CD14-positive monocyte (primary cell): ENCODE results near the gene MAP3K3. TPM values are rescaled to one million over a fixed set of nuclear protein-coding genes. Genes with fewer than 3 reads are reported as not detected.

Source experiments
- DNase-seq, 3 donors: peaks; one replicate each; pipeline ENCODE4 v3.0.0-alpha.2; 2011 to 2022
- H2AFZ ChIP-seq: 2 replicates; pipeline ENCODE4 v1.6.0; 2012; ENCODE audit warnings: mild to moderate bottlenecking, low read depth, low read length, inconsistent platforms; ENCODE audit not compliant: insufficient read depth, poor library complexity, severe bottlenecking
- H3K27ac ChIP-seq, 2 donors: 1 replicate in 1 of 2; 2 replicates in 1 of 2; pipeline ENCODE4 v1.5.1; 2012 to 2013; ENCODE audit warnings: low read length in 2 of 2, control low read depth in 1 of 2, inconsistent platforms in 1 of 2, low read depth in 1 of 2, mild to moderate bottlenecking in 1 of 2
- H3K27me3 ChIP-seq, 2 donors: one replicate each; pipeline versions ENCODE4 v1.6.0 to v1.6.1; 2011 to 2013; ENCODE audit warnings: low read length in 2 of 2; ENCODE audit not compliant: control insufficient read depth in 2 of 2, insufficient read depth in 2 of 2
- H3K36me3 ChIP-seq, 2 donors: replicated peaks in 1 of 2; 1 replicate in 1 of 2; 2 replicates in 1 of 2; pipeline versions ENCODE4 v1.5.1 to v1.6.1; 2012 to 2013; ENCODE audit warnings: low read length in 2 of 2, control low read depth in 1 of 2, inconsistent platforms in 1 of 2, mild to moderate bottlenecking in 1 of 2; ENCODE audit not compliant: insufficient read depth in 2 of 2, control insufficient read depth in 1 of 2
- H3K4me1 ChIP-seq, 2 donors: 1 replicate in 1 of 2; 2 replicates in 1 of 2; pipeline versions ENCODE4 v1.5.1 to v1.6.1; 2012 to 2013; ENCODE audit warnings: low read length in 2 of 2, control low read depth in 1 of 2, inconsistent platforms in 1 of 2, mild to moderate bottlenecking in 1 of 2, moderate library complexity in 1 of 2; ENCODE audit not compliant: insufficient read depth in 2 of 2, control insufficient read depth in 1 of 2
- H3K4me2 ChIP-seq: replicated peaks from 2 replicates; pipeline ENCODE3; 2012; ENCODE audit warnings: low read length, moderate library complexity, mild to moderate bottlenecking; ENCODE audit not compliant: poor library complexity, severe bottlenecking; ENCODE audit errors: extremely low read depth
- H3K4me3 ChIP-seq, 3 experiments: fragments of 200-600 bp in 1 of 3; sonication (generic) in 1 of 3; replicated peaks in 1 of 3; 1 replicate in 2 of 3; 2 replicates in 1 of 3; pipeline ENCODE4 v1.5.1; 2011 to 2013; ENCODE audit warnings: low read length in 3 of 3, mild to moderate bottlenecking in 3 of 3, control low read depth in 2 of 3, low read depth in 2 of 3, inconsistent platforms in 1 of 3, moderate library complexity in 1 of 3
- H3K79me2 ChIP-seq: 2 replicates; pipeline ENCODE4 v1.6.0; 2012; ENCODE audit warnings: mild to moderate bottlenecking, control low read depth, inconsistent platforms, low read length, moderate library complexity; ENCODE audit not compliant: insufficient read depth
- H3K9ac ChIP-seq: 2 replicates; pipeline ENCODE4 v1.6.0; 2017; ENCODE audit warnings: low read length, mild to moderate bottlenecking; ENCODE audit not compliant: insufficient read depth, poor library complexity, severe bottlenecking
- H3K9me3 ChIP-seq, 2 donors: replicated peaks in 1 of 2; 1 replicate in 1 of 2; 2 replicates in 1 of 2; pipeline versions ENCODE4 v1.5.1 to v1.6.1; 2012 to 2013; ENCODE audit warnings: low read length in 2 of 2, control low read depth in 1 of 2; ENCODE audit not compliant: control insufficient read depth in 1 of 2, insufficient read depth in 1 of 2
- H4K20me1 ChIP-seq: 2 replicates; pipeline ENCODE4 v1.6.0; 2012; ENCODE audit warnings: mild to moderate bottlenecking, low read length, control low read depth, moderate library complexity; ENCODE audit not compliant: insufficient read depth
- H3K27ac Mint-ChIP-seq, 7 donors: one replicate each; pipeline ENCODE4 v1.8.0; 2020; ENCODE audit warnings: mild to moderate bottlenecking in 7 of 7, mixed read lengths in 7 of 7, moderate library complexity in 6 of 7, inconsistent platforms in 2 of 7
- H3K27me3 Mint-ChIP-seq, 3 donors: one replicate each; pipeline ENCODE4 v1.8.0; 2021 to 2022; ENCODE audit warnings: low read depth in 3 of 3, mild to moderate bottlenecking in 3 of 3, mixed read lengths in 3 of 3, moderate library complexity in 3 of 3, inconsistent platforms in 1 of 3
- H3K36me3 Mint-ChIP-seq, 2 donors: one replicate each; pipeline ENCODE4 v1.8.0; 2020; ENCODE audit warnings: mixed read lengths in 2 of 2, inconsistent platforms in 1 of 2, mild to moderate bottlenecking in 1 of 2
- H3K4me1 Mint-ChIP-seq: one replicate; pipeline ENCODE4 v1.8.0; 2020; ENCODE audit warnings: mild to moderate bottlenecking, mixed read lengths
- H3K4me3 Mint-ChIP-seq, 2 donors: one replicate each; pipeline ENCODE4 v1.8.0; 2020; ENCODE audit warnings: mild to moderate bottlenecking in 2 of 2, mixed read lengths in 2 of 2, moderate library complexity in 1 of 2
- H3K9me3 Mint-ChIP-seq, 7 donors: one replicate each; pipeline ENCODE4 v1.8.0; 2020 to 2022; ENCODE audit warnings: mixed read lengths in 7 of 7, mild to moderate bottlenecking in 6 of 7, moderate library complexity in 6 of 7, inconsistent platforms in 2 of 7
- CTCF ChIP-seq: fragments of 200-600 bp; IDR thresholded peaks from one replicate; pipeline ENCODE4 v1.8.0; 2022; ENCODE audit warnings: antibody characterized with exemption, mild to moderate bottlenecking
- WGBS: methylation state at CpG from one replicate; pipeline ENCODE4 v1.1.5; 2013; ENCODE audit warnings: missing lambda C conversion rate; ENCODE audit not compliant: insufficient coverage; 5-methylcytosine and 5-hydroxymethylcytosine counted together
- intact Hi-C, 2 donors: fragments of 100-400 bp; cut with micrococcal nuclease; formaldehyde crosslinking; loops; one replicate each; pipeline versions ENCODE4 v1.15.0 to v1.15.1; 2023
- polyA plus RNA-seq, 3 donors: library from polyadenylated mRNA; depleted of rRNA in 1 of 3; unstranded in 2 of 3; stranded (reverse) in 1 of 3; fragments of 300-500 nt in 2 of 3; fragments of >200 nt in 1 of 3; fragmentation: Illumina TruSeq in 2 of 3; gene quantifications; 1 replicate in 2 of 3; 2 replicates in 1 of 3; pipeline ENCODE4 v1.2.3, GENCODE V29; 2012 to 2021

Gene MAP3K3
- polyA plus RNA-seq, 3 donors, result 52.2 to 219 (median 63.6) TPM

GRCh38 chr17:63707151-63707550 lies 84.9 kb downstream of the MAP3K3 start:
- no peak for DNase-seq
- Mint-ChIP-seq H3K27ac (peak overlapping the region in 1 of 7 donors; percentile 59), H3K9me3 (no peaks in the 10 kb centered on the region), H3K27me3 (no peaks in the 10 kb centered on the region), H3K4me1 (peaks cover 34% of the 10 kb centered on the region), H3K4me3 (no peak overlapping the region), H3K36me3 (peaks cover 59 to 74% of the 10 kb centered on the region in 2 donors)
- Histone ChIP-seq H3K4me3 (no peak overlapping the region), H3K4me1 (peaks cover 23 to 27% of the 10 kb centered on the region in 2 donors), H3K27ac (no peak overlapping the region), H3K4me2 (no peak overlapping the region), H3K27me3 (no peaks in the 10 kb centered on the region), H3K9me3 (no peaks in the 10 kb centered on the region), H4K20me1 (peaks cover 45% of the 10 kb centered on the region), H3K36me3 (peaks cover 38 to 82% of the 10 kb centered on the region in 2 donors), H3K79me2 (peaks cover 17% of the 10 kb centered on the region), H2AFZ (no peak overlapping the region), H3K9ac (no peak overlapping the region)
- intact Hi-C loops, result no loop called here
- WGBS, result 95% methylated on average over 6 of the region's 11 CpGs
- no peak for TF ChIP-seq CTCF

GRCh38 chr17:63709110-63709509 lies 86.9 kb downstream of the MAP3K3 start:
- H3K79me2 ChIP-seq, result no peaks in the 10 kb centered on the region
- no peak overlapping the region for H3K9ac ChIP-seq
- no peak overlapping the region for H3K27ac ChIP-seq
- H3K27me3 Mint-ChIP-seq, result no peaks in the 10 kb centered on the region
- intact Hi-C loops, result no loop called here
- DNase-seq, result no peak
- peaks cover 41 to 88% of the 10 kb centered on the region in 2 donors for H3K36me3 ChIP-seq
- H3K9me3 Mint-ChIP-seq, result no peaks in the 10 kb centered on the region
- no peaks in the 10 kb centered on the region for H3K27me3 ChIP-seq
- no peak overlapping the region for H3K4me2 ChIP-seq
- H3K4me1 Mint-ChIP-seq, result peaks cover 15% of the 10 kb centered on the region
- H3K4me3 ChIP-seq, result no peak overlapping the region
- 100% methylated on average over 2 of the region's 6 CpGs for whole genome bisulfite sequencing
- peaks cover 4 to 8% of the 10 kb centered on the region in 2 donors for H3K4me1 ChIP-seq
- no peak overlapping the region for H2AFZ ChIP-seq
- peaks cover 61 to 80% of the 10 kb centered on the region in 2 donors for H3K36me3 Mint-ChIP-seq
- no peaks in the 10 kb centered on the region for H3K9me3 ChIP-seq
- peaks cover 26% of the 10 kb centered on the region for H4K20me1 ChIP-seq
- no peak for TF ChIP-seq CTCF
- peak overlapping the region in 2 of 7 donors; percentile 29 to 50 for H3K27ac Mint-ChIP-seq
- H3K4me3 Mint-ChIP-seq, result no peak overlapping the region
